ENCODE measurements around the gene CHRD. TPM values are rescaled to one million over a fixed set of nuclear protein-coding genes. Genes with fewer than 3 reads are reported as not detected.

CHRD gene
- total and polyA plus RNA-seq, 9 of the 15 experiments (the other 6 are each of a cell fraction or from before 2014, with no cell fraction given), result 0.11 to 1.3 (median 0.59) TPM; not detected in 3

- TF ChIP-seq, protein P1, sequence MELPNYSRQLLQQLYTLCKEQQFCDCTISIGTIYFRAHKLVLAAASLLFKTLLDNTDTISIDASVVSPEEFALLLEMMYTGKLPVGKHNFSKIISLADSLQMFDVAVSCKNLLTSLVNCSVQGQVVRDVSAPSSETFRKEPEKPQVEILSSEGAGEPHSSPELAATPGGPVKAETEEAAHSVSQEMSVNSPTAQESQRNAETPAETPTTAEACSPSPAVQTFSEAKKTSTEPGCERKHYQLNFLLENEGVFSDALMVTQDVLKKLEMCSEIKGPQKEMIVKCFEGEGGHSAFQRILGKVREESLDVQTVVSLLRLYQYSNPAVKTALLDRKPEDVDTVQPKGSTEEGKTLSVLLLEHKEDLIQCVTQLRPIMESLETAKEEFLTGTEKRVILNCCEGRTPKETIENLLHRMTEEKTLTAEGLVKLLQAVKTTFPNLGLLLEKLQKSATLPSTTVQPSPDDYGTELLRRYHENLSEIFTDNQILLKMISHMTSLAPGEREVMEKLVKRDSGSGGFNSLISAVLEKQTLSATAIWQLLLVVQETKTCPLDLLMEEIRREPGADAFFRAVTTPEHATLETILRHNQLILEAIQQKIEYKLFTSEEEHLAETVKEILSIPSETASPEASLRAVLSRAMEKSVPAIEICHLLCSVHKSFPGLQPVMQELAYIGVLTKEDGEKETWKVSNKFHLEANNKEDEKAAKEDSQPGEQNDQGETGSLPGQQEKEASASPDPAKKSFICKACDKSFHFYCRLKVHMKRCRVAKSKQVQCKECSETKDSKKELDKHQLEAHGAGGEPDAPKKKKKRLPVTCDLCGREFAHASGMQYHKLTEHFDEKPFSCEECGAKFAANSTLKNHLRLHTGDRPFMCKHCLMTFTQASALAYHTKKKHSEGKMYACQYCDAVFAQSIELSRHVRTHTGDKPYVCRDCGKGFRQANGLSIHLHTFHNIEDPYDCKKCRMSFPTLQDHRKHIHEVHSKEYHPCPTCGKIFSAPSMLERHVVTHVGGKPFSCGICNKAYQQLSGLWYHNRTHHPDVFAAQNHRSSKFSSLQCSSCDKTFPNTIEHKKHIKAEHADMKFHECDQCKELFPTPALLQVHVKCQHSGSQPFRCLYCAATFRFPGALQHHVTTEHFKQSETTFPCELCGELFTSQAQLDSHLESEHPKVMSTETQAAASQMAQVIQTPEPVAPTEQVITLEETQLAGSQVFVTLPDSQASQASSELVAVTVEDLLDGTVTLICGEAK (IDR thresholded peaks at IDR 0.05), result peak; percentile 63; the same call in 1 of the 2 replicates
- TF ChIP-seq, protein P1 (CRISPR knock-in tag; IDR thresholded peaks at IDR 0.05), result no peak
- TF ChIP-seq TAF1 (IDR thresholded peaks at IDR 0.05; ENCODE audit: control insufficient read depth, extremely low read depth, insufficient read depth, low read length, severe bottlenecking) (peak; percentile 18), ELF1 (tag; IDR thresholded peaks at IDR 0.05) (peak; percentile 33; the same call in 1 of the 2 replicates), RBFOX2 (IDR thresholded peaks at IDR 0.05; ENCODE audit: low read depth, low read length) (peak; percentile 59), NONO (IDR thresholded peaks at IDR 0.05; ENCODE audit: low read depth in 2 of 2, low read length in 1 of 2) (no peak), MTA2 (IDR thresholded peaks at IDR 0.05; ENCODE audit: low read depth) (no peak), FIP1L1 (IDR thresholded peaks at IDR 0.05; ENCODE audit: low read depth, low read length, poor library complexity, severe bottlenecking) (peak; percentile 4), CCNT2 (IDR thresholded peaks at IDR 0.05; ENCODE audit: borderline replicate concordance, extremely low read depth, insufficient read length, low read depth, low read length) (no peak)
- TF ChIP-seq, protein P2, sequence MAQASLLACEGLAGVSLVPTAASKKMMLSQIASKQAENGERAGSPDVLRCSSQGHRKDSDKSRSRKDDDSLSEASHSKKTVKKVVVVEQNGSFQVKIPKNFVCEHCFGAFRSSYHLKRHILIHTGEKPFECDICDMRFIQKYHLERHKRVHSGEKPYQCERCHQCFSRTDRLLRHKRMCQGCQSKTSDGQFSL (CRISPR knock-in tag; IDR thresholded peaks at IDR 0.05), result no peak; the same call in 1 of the 2 replicates
- TF ChIP-seq, protein P2 (tag; IDR thresholded peaks at IDR 0.05), result no peak; a peak in 1 of 4 replicates
- TF ChIP-seq, protein P3, sequence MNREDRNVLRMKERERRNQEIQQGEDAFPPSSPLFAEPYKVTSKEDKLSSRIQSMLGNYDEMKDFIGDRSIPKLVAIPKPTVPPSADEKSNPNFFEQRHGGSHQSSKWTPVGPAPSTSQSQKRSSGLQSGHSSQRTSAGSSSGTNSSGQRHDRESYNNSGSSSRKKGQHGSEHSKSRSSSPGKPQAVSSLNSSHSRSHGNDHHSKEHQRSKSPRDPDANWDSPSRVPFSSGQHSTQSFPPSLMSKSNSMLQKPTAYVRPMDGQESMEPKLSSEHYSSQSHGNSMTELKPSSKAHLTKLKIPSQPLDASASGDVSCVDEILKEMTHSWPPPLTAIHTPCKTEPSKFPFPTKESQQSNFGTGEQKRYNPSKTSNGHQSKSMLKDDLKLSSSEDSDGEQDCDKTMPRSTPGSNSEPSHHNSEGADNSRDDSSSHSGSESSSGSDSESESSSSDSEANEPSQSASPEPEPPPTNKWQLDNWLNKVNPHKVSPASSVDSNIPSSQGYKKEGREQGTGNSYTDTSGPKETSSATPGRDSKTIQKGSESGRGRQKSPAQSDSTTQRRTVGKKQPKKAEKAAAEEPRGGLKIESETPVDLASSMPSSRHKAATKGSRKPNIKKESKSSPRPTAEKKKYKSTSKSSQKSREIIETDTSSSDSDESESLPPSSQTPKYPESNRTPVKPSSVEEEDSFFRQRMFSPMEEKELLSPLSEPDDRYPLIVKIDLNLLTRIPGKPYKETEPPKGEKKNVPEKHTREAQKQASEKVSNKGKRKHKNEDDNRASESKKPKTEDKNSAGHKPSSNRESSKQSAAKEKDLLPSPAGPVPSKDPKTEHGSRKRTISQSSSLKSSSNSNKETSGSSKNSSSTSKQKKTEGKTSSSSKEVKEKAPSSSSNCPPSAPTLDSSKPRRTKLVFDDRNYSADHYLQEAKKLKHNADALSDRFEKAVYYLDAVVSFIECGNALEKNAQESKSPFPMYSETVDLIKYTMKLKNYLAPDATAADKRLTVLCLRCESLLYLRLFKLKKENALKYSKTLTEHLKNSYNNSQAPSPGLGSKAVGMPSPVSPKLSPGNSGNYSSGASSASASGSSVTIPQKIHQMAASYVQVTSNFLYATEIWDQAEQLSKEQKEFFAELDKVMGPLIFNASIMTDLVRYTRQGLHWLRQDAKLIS (CRISPR knock-in tag; IDR thresholded peaks at IDR 0.05), result no peak
Observed at GRCh38 chr3:184361932-184362667, 17.8 kb upstream of the CHRD start (continued).

Data from K562 (cell line).